ENCODE measurements around the gene ELOF1. TPM values are rescaled to one million over a fixed set of nuclear protein-coding genes. Genes with fewer than 3 reads are reported as not detected.

ELOF1 gene
- polyA plus RNA-seq, 3 donors: 48.5 to 95.5 (median 77.5) TPM

DNA sequence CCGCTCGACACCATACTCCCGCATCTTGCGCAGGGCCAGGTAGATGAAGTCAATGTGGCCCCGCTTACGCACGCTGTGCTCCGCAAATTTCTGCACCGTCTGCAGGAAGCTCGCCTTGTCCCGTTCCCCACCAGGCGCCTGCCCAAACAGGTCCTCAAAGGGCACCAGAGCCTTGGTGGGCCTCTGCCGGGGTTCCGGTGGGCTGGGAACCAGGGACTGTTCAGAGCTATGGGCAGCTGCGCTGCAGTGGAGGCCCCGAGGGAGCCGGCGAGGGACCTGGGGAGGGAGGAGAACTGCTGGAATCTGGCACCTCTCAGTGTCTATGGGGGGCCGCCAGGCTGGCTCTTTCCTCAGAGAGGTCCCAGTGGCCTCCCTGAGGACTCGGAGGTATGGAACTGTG is 45.1 kb downstream of the ELOF1 start:
- Histone ChIP-seq H3K4me3 (replicated peaks in 1 of 3; ENCODE audit: low read depth in 2 of 3, low read length in 3 of 3) (no peak overlapping the region), H2AFZ (ENCODE audit: insufficient read depth, low read depth, low read length, poor library complexity, severe bottlenecking) (no peak overlapping the region), H3K27me3 (ENCODE audit: control insufficient read depth in 2 of 2, insufficient read depth in 2 of 2, low read length in 2 of 2) (no peaks in the 10 kb centered on the region), H3K4me1 (ENCODE audit: control insufficient read depth in 1 of 2, insufficient read depth in 2 of 2, low read length in 2 of 2) (no peaks in the 10 kb centered on the region), H3K9me3 (replicated peaks in 1 of 2; ENCODE audit: control insufficient read depth in 1 of 2, insufficient read depth in 1 of 2, low read length in 2 of 2) (no peaks in the 10 kb centered on the region), H3K4me2 (replicated peaks; ENCODE audit: extremely low read depth, low read length, poor library complexity, severe bottlenecking) (no peak overlapping the region), H4K20me1 (ENCODE audit: insufficient read depth, low read length) (no peaks in the 10 kb centered on the region), H3K36me3 (replicated peaks in 1 of 2; ENCODE audit: control insufficient read depth in 1 of 2, insufficient read depth in 2 of 2, low read length in 2 of 2) (peaks cover 42 to 72% of the 10 kb centered on the region in 2 donors), H3K27ac (ENCODE audit: low read depth in 1 of 2, low read length in 2 of 2) (no peak overlapping the region), H3K9ac (ENCODE audit: insufficient read depth, low read length, poor library complexity, severe bottlenecking) (no peak overlapping the region), H3K79me2 (ENCODE audit: insufficient read depth, low read length) (no peaks in the 10 kb centered on the region)
- Mint-ChIP-seq H3K9me3 (no peaks in the 10 kb centered on the region), H3K4me1 (peaks cover 5% of the 10 kb centered on the region), H3K4me3 (no peak overlapping the region), H3K27me3 (ENCODE audit: low read depth in 3 of 3) (peaks cover 0 to 2% (median 0%) of the 10 kb centered on the region in 3 donors), H3K27ac (peak overlapping the region in 1 of 7 donors; percentile 73), H3K36me3 (peaks cover 40 to 81% of the 10 kb centered on the region in 2 donors)
- 96% methylated on average over 19 of the region's 20 CpGs for WGBS (ENCODE audit: insufficient coverage)
- intact Hi-C loops (cut with micrococcal nuclease): no loop called here
- TF ChIP-seq, protein P1, sequence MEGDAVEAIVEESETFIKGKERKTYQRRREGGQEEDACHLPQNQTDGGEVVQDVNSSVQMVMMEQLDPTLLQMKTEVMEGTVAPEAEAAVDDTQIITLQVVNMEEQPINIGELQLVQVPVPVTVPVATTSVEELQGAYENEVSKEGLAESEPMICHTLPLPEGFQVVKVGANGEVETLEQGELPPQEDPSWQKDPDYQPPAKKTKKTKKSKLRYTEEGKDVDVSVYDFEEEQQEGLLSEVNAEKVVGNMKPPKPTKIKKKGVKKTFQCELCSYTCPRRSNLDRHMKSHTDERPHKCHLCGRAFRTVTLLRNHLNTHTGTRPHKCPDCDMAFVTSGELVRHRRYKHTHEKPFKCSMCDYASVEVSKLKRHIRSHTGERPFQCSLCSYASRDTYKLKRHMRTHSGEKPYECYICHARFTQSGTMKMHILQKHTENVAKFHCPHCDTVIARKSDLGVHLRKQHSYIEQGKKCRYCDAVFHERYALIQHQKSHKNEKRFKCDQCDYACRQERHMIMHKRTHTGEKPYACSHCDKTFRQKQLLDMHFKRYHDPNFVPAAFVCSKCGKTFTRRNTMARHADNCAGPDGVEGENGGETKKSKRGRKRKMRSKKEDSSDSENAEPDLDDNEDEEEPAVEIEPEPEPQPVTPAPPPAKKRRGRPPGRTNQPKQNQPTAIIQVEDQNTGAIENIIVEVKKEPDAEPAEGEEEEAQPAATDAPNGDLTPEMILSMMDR (IDR thresholded peaks at IDR 0.05): no peak
- DNase-seq: no peak

GRCh38 chr19:11510444-11510843 is 48.6 kb downstream of the ELOF1 start:
- 86% methylated on average over 1 of the region's 8 CpGs for WGBS (ENCODE audit: insufficient coverage)
- H3K36me3 ChIP-seq (replicated peaks in 1 of 2; ENCODE audit: control insufficient read depth in 1 of 2, insufficient read depth in 2 of 2, low read length in 2 of 2): peaks cover 23 to 41% of the 10 kb centered on the region in 2 donors
- Mint-ChIP-seq H3K27me3 (ENCODE audit: low read depth in 3 of 3) (peaks cover 0 to 2% (median 0%) of the 10 kb centered on the region in 3 donors), H3K27ac (no peak overlapping the region), H3K36me3 (peaks cover 25 to 55% of the 10 kb centered on the region in 2 donors), H3K4me3 (no peak overlapping the region), H3K9me3 (no peaks in the 10 kb centered on the region), H3K4me1 (peaks cover 14% of the 10 kb centered on the region)
- H3K79me2 ChIP-seq (ENCODE audit: insufficient read depth, low read length): no peaks in the 10 kb centered on the region
- intact Hi-C loops (cut with micrococcal nuclease): no loop called here
- H3K4me3 ChIP-seq (replicated peaks in 1 of 3; ENCODE audit: low read depth in 2 of 3, low read length in 3 of 3): no peak overlapping the region
- H3K9ac ChIP-seq (ENCODE audit: insufficient read depth, low read length, poor library complexity, severe bottlenecking): no peak overlapping the region
- no peak overlapping the region for H3K27ac ChIP-seq (ENCODE audit: low read depth in 1 of 2, low read length in 2 of 2)
- H3K4me2 ChIP-seq (replicated peaks; ENCODE audit: extremely low read depth, low read length, poor library complexity, severe bottlenecking): no peak overlapping the region
- no peak for DNase-seq
- TF ChIP-seq, protein P1 (IDR thresholded peaks at IDR 0.05): no peak
- no peaks in the 10 kb centered on the region for H3K9me3 ChIP-seq (replicated peaks in 1 of 2; ENCODE audit: control insufficient read depth in 1 of 2, insufficient read depth in 1 of 2, low read length in 2 of 2)
- no peaks in the 10 kb centered on the region for H4K20me1 ChIP-seq (ENCODE audit: insufficient read depth, low read length)
- peaks cover 12 to 15% of the 10 kb centered on the region in 2 donors for H3K4me1 ChIP-seq (ENCODE audit: control insufficient read depth in 1 of 2, insufficient read depth in 2 of 2, low read length in 2 of 2)
- H3K27me3 ChIP-seq (ENCODE audit: control insufficient read depth in 2 of 2, insufficient read depth in 2 of 2, low read length in 2 of 2): no peaks in the 10 kb centered on the region
- no peak overlapping the region for H2AFZ ChIP-seq (ENCODE audit: insufficient read depth, low read depth, low read length, poor library complexity, severe bottlenecking)

All from CD14-positive monocyte (primary cell).